Stomach (tissue), 9 donors: ENCODE results near the gene TIAL1. TPM values are rescaled to one million over a fixed set of nuclear protein-coding genes. Genes with fewer than 3 reads are reported as not detected.

Source experiments
- DNase-seq, 2 donors: peaks; one replicate each; pipeline versions ENCODE4 v3.0.0 to v3.0.0-alpha.2; 2013 to 2019
- H3K27ac ChIP-seq, 5 donors: fragments of 200-600 bp in 4 of 5; sonication (generic) in 4 of 5; one replicate each; pipeline ENCODE4 v1.5.1; 2013 to 2019; ENCODE audit warnings: mild to moderate bottlenecking in 1 of 5, moderate library complexity in 1 of 5
- H3K27me3 ChIP-seq, 3 donors: fragments of 200-600 bp; sonication (generic); one replicate each; pipeline ENCODE4 v1.5.1; 2017 to 2019; ENCODE audit warnings: mixed run types in 1 of 3
- H3K36me3 ChIP-seq, 4 donors: fragments of 200-600 bp; sonication (generic); 1 replicate in 3 of 4; 2 replicates in 1 of 4; pipeline ENCODE4 v1.5.1; 2016 to 2019
- H3K4me1 ChIP-seq, 4 donors: fragments of 200-600 bp; sonication (generic); one replicate each; pipeline ENCODE4 v1.5.1; 2016 to 2019
- H3K4me3 ChIP-seq, 4 donors: fragments of 200-600 bp; sonication (generic) in 3 of 4; one replicate each; pipeline ENCODE4 v1.5.1; 2016 to 2019; ENCODE audit warnings: mild to moderate bottlenecking in 1 of 4
- H3K9me3 ChIP-seq, 4 donors: fragments of 200-600 bp; sonication (generic); one replicate each; pipeline ENCODE4 v1.5.1; 2016 to 2019
- EP300 ChIP-seq: sonication (generic); formaldehyde crosslinking; IDR thresholded peaks from one replicate; pipeline ENCODE4 v1.6.1; 2017; ENCODE audit warnings: antibody characterized with exemption
- POLR2A ChIP-seq, 4 donors: fragments of 450-650 bp; IDR thresholded peaks; one replicate each; pipeline ENCODE4 v1.6.1; 2016; ENCODE audit warnings: antibody characterized with exemption in 4 of 4, control low read depth in 2 of 4, mild to moderate bottlenecking in 1 of 4, moderate library complexity in 1 of 4
- POLR2AphosphoS5 ChIP-seq, 3 donors: sonication (generic); formaldehyde crosslinking; IDR thresholded peaks; one replicate each; pipeline ENCODE4 v1.6.1; 2016; ENCODE audit warnings: antibody characterized with exemption in 3 of 3
- WGBS, 5 donors: extraction: QIAGEN DNeasy Blood & Tissue Kit in 3 of 5; methylation state at CpG; one replicate each; pipeline versions ENCODE4 v1.1.5 to v1.1.7; 2013 to 2018; 5-methylcytosine and 5-hydroxymethylcytosine counted together
- intact Hi-C: fragments of 100-400 bp; cut with DNase I; formaldehyde crosslinking; loops from one replicate; pipeline ENCODE4 v1.15.1; 2023; ENCODE audit warnings: low total_unique reads
- polyA plus RNA-seq, 3 donors: library from polyadenylated mRNA; stranded (reverse); fragments of 200-250 nt; gene quantifications; one replicate each; pipeline ENCODE4 v1.2.3, GENCODE V29; 2013
- total RNA-seq, 5 donors: library from RNA; depleted of rRNA; stranded (reverse); fragments of >200 nt; gene quantifications; one replicate each; pipeline versions ENCODE4 v1.1.0 to v1.2.3, GENCODE V29; 2014 to 2016
- TF ChIP-seq, protein P1 (sequence below), 7 experiments: fragments of 450-650 bp in 4 of 7; fragments of 200-600 bp in 3 of 7; sonication (generic) in 3 of 7; IDR thresholded peaks; one replicate each; pipeline ENCODE4 v1.5.1; 2016 to 2019; ENCODE audit warnings: antibody characterized with exemption in 7 of 7, control low read depth in 2 of 7, mild to moderate bottlenecking in 1 of 7
- donor health status: healthy with polysubstance abuse.
- donor health status: Bipolar disorder and iron deficiency.
- donor health status: healthy.

Gene TIAL1
- total and polyA plus RNA-seq, 8 donors: 22.6 to 140 (median 43.7) TPM

DNA sequence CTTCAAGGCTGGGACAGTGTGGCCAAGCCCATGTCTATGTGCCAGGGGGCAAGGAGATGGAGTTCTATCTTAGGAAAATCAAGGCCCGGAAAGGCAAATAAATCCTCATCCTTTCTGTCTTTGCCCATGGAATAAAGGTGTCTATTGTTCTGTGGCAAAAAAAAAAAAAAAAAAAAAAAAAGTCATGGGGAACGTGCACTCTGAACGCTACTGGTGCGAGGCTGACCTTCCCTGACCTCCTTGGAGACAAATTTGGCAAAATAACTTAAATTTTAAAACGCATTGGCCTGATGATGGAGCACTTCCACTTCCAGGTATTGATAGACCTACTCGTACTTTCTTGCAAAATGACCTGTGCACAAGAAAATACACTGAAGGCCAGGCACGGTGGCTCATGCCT is 42.2 kb upstream of the TIAL1 start:
- Histone ChIP-seq H3K9me3 (peaks cover 0 to 4% (median 0%) of the 10 kb centered on the region in 4 donors), H3K27me3 (no peaks in the 10 kb centered on the region), H3K4me3 (no peak overlapping the region), H3K4me1 (no peaks in the 10 kb centered on the region), H3K27ac (no peak overlapping the region), H3K36me3 (no peaks in the 10 kb centered on the region)
- WGBS, 5 donors: 72 to 84% (median 78%) methylated on average over 7 of the region's 7 CpGs
- TF ChIP-seq POLR2A (IDR thresholded peaks at IDR 0.05): no peak
- TF ChIP-seq POLR2AphosphoS5 (IDR thresholded peaks at IDR 0.05): no peak
- no peak for TF ChIP-seq EP300
- TF ChIP-seq, protein P1, sequence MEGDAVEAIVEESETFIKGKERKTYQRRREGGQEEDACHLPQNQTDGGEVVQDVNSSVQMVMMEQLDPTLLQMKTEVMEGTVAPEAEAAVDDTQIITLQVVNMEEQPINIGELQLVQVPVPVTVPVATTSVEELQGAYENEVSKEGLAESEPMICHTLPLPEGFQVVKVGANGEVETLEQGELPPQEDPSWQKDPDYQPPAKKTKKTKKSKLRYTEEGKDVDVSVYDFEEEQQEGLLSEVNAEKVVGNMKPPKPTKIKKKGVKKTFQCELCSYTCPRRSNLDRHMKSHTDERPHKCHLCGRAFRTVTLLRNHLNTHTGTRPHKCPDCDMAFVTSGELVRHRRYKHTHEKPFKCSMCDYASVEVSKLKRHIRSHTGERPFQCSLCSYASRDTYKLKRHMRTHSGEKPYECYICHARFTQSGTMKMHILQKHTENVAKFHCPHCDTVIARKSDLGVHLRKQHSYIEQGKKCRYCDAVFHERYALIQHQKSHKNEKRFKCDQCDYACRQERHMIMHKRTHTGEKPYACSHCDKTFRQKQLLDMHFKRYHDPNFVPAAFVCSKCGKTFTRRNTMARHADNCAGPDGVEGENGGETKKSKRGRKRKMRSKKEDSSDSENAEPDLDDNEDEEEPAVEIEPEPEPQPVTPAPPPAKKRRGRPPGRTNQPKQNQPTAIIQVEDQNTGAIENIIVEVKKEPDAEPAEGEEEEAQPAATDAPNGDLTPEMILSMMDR (IDR thresholded peaks at IDR 0.05): no peak
- DNase-seq: no peak
- intact Hi-C loops: no loop called here

DNA sequence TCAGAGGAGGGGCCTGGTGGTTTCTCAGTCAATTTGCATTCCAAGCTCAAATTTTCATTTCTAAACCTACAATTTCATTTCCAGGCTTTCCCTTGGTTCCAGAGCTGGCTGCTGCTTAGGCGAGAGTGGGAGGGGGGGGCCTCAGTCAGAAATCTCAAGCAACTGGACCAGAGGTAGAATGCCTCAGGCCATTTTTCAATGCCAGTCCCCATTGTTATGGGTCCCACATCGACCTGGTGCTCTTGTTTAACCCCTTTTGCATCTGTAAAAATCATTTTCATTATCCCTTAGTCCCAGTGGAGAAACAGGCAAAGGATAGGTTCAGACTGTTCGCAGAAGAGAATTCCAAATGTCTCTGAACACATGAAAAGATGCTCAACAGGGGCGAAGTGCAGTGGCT is 40.9 kb upstream of the TIAL1 start:
- H3K4me1 ChIP-seq: no peaks in the 10 kb centered on the region
- 68 to 77% (median 74%) methylated on average over 4 of the region's 4 CpGs for WGBS, 5 donors
- H3K9me3 ChIP-seq: no peaks in the 10 kb centered on the region
- no peaks in the 10 kb centered on the region for H3K27me3 ChIP-seq
- TF ChIP-seq POLR2A (IDR thresholded peaks at IDR 0.05): no peak
- TF ChIP-seq, protein P1 (IDR thresholded peaks at IDR 0.05): no peak
- TF ChIP-seq POLR2AphosphoS5 (IDR thresholded peaks at IDR 0.05): no peak
- no peak for TF ChIP-seq EP300
- H3K27ac ChIP-seq: no peak overlapping the region
- DNase-seq: no peak
- H3K36me3 ChIP-seq: no peaks in the 10 kb centered on the region
- H3K4me3 ChIP-seq: no peak overlapping the region
- intact Hi-C loops: no loop called here

DNA sequence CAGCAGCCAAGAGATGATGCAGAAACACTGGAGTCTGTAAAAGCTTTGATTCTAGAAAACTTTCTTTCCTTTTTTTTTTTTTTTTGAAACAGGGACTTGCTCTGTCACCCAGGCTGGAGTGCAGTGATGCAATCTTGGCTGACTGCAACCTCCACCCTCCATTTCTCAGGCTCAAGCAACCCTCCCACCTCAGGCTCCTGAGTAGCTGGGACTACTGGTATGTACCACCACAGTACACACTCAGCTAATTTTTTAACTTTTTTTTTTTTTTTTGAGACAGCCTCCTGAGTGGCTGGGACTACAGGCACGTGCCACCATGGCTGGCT is 37.4 kb upstream of the TIAL1 start:
- DNase-seq: no peak
- intact Hi-C loops: no loop called here
- TF ChIP-seq EP300 (no peak), POLR2A (IDR thresholded peaks at IDR 0.05) (no peak), POLR2AphosphoS5 (IDR thresholded peaks at IDR 0.05) (no peak)
- TF ChIP-seq, protein P1 (IDR thresholded peaks at IDR 0.05): no peak

DNA sequence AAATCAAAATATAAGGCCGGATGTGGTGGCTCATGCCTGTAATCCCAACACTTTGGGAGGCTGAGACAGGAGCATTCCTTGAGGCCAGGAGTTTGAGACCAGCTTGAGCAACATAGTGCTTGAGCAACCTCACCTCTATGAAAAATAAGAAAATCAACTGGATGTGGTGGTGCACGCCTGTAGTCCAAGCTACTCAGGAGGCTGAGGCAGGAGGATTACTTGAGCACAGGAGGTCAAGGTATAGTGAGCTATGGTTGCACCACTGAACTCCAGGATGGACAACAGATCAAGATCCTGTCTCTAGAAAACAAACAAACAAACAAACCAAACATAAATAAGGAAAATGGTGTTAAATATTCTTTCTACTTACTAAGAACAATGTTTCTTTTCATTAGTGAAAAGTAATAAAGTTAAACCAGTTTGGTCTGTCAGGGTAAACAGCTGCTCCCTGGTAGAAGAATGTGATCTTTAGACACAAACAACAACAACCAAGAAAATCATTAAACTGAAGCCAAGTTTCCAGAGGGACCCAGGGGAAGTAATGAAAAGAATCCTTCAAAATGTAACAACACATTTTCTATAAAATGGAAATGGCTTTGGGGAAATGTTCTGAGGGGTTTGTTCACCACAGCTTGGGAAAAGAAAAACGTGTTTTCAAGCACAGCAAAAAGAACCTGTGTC is 36.9 kb upstream of the TIAL1 start:
- Histone ChIP-seq H3K27me3 (no peaks in the 10 kb centered on the region), H3K36me3 (no peaks in the 10 kb centered on the region), H3K9me3 (no peaks in the 10 kb centered on the region), H3K4me1 (no peaks in the 10 kb centered on the region), H3K4me3 (no peak overlapping the region), H3K27ac (no peak overlapping the region)
- intact Hi-C loops: no loop called here
- no peak for TF ChIP-seq POLR2AphosphoS5 (IDR thresholded peaks at IDR 0.05)
- TF ChIP-seq EP300: no peak
- no peak for TF ChIP-seq POLR2A (IDR thresholded peaks at IDR 0.05)
- TF ChIP-seq, protein P1 (IDR thresholded peaks at IDR 0.05): no peak
- WGBS, 5 donors: 75 to 84% (median 79%) methylated on average over 3 of the region's 3 CpGs
- DNase-seq: peak in 1 of 2 donors; percentile 41

More for the DNA sequence above, 37.4 kb upstream of the TIAL1 start:
- WGBS, 5 donors: 44 to 95% (median 74%) methylated on average over 1 of the region's 1 CpG
- Histone ChIP-seq H3K27ac (no peak overlapping the region), H3K27me3 (no peaks in the 10 kb centered on the region), H3K4me1 (no peaks in the 10 kb centered on the region), H3K4me3 (no peak overlapping the region), H3K36me3 (no peaks in the 10 kb centered on the region), H3K9me3 (no peaks in the 10 kb centered on the region)
